ENCODE results near the gene SAMD13.

The SAMD13 gene

GRCh38 chr1:84348759-84349158 is 47.3 kb downstream of the SAMD13 start:
- no peak for TF ChIP-seq CTCF (conservative IDR thresholded peaks at IDR 0.05; ENCODE audit: low read depth, low read length)

GRCh38 chr1:84350104-84350503 is 48.6 kb downstream of the SAMD13 start:
- H3K4me3 ChIP-seq (IDR thresholded peaks at IDR 0.05; ENCODE audit: insufficient read depth, low read depth, low read length): no peak overlapping the region
- H3K4me2 ChIP-seq: no peak overlapping the region
- no peak for TF ChIP-seq CTCF (conservative IDR thresholded peaks at IDR 0.05; ENCODE audit: low read depth, low read length)
- H3K27ac ChIP-seq: no peak overlapping the region
- no peaks in the 10 kb centered on the region for H3K4me1 ChIP-seq (ENCODE audit: low read depth, poor library complexity, severe bottlenecking)
- H4K20me1 ChIP-seq (ENCODE audit: insufficient read depth): no peaks in the 10 kb centered on the region
- no peaks in the 10 kb centered on the region for H3K79me2 ChIP-seq (ENCODE audit: insufficient read depth, low read depth)
- H3K9ac ChIP-seq: no peak overlapping the region
- H2AFZ ChIP-seq (ENCODE audit: low read depth): no peak overlapping the region
- no peaks in the 10 kb centered on the region for H3K27me3 ChIP-seq (ENCODE audit: insufficient read depth, low read depth)
- H3K36me3 ChIP-seq (ENCODE audit: insufficient read depth): no peaks in the 10 kb centered on the region

More at GRCh38 chr1:84348759-84349158, 47.3 kb downstream of the SAMD13 start:
- H4K20me1 ChIP-seq (ENCODE audit: insufficient read depth): no peaks in the 10 kb centered on the region
- no peak overlapping the region for H3K4me2 ChIP-seq
- H3K27ac ChIP-seq: no peak overlapping the region
- H3K4me1 ChIP-seq (ENCODE audit: low read depth, poor library complexity, severe bottlenecking): no peaks in the 10 kb centered on the region
- H3K36me3 ChIP-seq (ENCODE audit: insufficient read depth): no peaks in the 10 kb centered on the region
- H3K4me3 ChIP-seq (IDR thresholded peaks at IDR 0.05; ENCODE audit: insufficient read depth, low read depth, low read length): no peak overlapping the region
- no peaks in the 10 kb centered on the region for H3K79me2 ChIP-seq (ENCODE audit: insufficient read depth, low read depth)
- H3K27me3 ChIP-seq (ENCODE audit: insufficient read depth, low read depth): no peaks in the 10 kb centered on the region
- H3K9ac ChIP-seq: no peak overlapping the region
- no peak overlapping the region for H2AFZ ChIP-seq (ENCODE audit: low read depth)

- Histone ChIP-seq H3K9ac (no peak overlapping the region), H3K4me3 (IDR thresholded peaks at IDR 0.05; ENCODE audit: insufficient read depth, low read depth, low read length) (no peak overlapping the region), H3K27me3 (ENCODE audit: insufficient read depth, low read depth) (no peaks in the 10 kb centered on the region), H3K4me1 (ENCODE audit: low read depth, poor library complexity, severe bottlenecking) (no peaks in the 10 kb centered on the region), H4K20me1 (ENCODE audit: insufficient read depth) (no peaks in the 10 kb centered on the region), H3K79me2 (ENCODE audit: insufficient read depth, low read depth) (no peaks in the 10 kb centered on the region), H2AFZ (ENCODE audit: low read depth) (no peak overlapping the region), H3K27ac (no peak overlapping the region), H3K36me3 (ENCODE audit: insufficient read depth) (no peaks in the 10 kb centered on the region), H3K4me2 (no peak overlapping the region)
- no peak for TF ChIP-seq CTCF (conservative IDR thresholded peaks at IDR 0.05; ENCODE audit: low read depth, low read length)
These were observed 49.0 kb downstream of the SAMD13 start for GRCh38 chr1:84350550-84350949.

GRCh38 chr1:84352298-84353106 is 51.0 kb downstream of the SAMD13 start:
- H3K27ac ChIP-seq: no peak overlapping the region
- no peaks in the 10 kb centered on the region for H3K79me2 ChIP-seq (ENCODE audit: insufficient read depth, low read depth)
- no peaks in the 10 kb centered on the region for H3K4me1 ChIP-seq (ENCODE audit: low read depth, poor library complexity, severe bottlenecking)
- no peak overlapping the region for H3K9ac ChIP-seq
- H3K36me3 ChIP-seq (ENCODE audit: insufficient read depth): no peaks in the 10 kb centered on the region
- TF ChIP-seq CTCF (conservative IDR thresholded peaks at IDR 0.05; ENCODE audit: low read depth, low read length): no peak
- no peaks in the 10 kb centered on the region for H4K20me1 ChIP-seq (ENCODE audit: insufficient read depth)
- no peak overlapping the region for H3K4me2 ChIP-seq
- no peak overlapping the region for H2AFZ ChIP-seq (ENCODE audit: low read depth)
- no peaks in the 10 kb centered on the region for H3K27me3 ChIP-seq (ENCODE audit: insufficient read depth, low read depth)
- no peak overlapping the region for H3K4me3 ChIP-seq (IDR thresholded peaks at IDR 0.05; ENCODE audit: insufficient read depth, low read depth, low read length)
